ENCODE results near the gene PITX3. TPM values are rescaled to one million over a fixed set of nuclear protein-coding genes. Genes with fewer than 3 reads are reported as not detected.

Gene PITX3
- total and polyA plus RNA-seq, 2 experiments from 2014 or later: 0.34 TPM; not detected in 1

DNA sequence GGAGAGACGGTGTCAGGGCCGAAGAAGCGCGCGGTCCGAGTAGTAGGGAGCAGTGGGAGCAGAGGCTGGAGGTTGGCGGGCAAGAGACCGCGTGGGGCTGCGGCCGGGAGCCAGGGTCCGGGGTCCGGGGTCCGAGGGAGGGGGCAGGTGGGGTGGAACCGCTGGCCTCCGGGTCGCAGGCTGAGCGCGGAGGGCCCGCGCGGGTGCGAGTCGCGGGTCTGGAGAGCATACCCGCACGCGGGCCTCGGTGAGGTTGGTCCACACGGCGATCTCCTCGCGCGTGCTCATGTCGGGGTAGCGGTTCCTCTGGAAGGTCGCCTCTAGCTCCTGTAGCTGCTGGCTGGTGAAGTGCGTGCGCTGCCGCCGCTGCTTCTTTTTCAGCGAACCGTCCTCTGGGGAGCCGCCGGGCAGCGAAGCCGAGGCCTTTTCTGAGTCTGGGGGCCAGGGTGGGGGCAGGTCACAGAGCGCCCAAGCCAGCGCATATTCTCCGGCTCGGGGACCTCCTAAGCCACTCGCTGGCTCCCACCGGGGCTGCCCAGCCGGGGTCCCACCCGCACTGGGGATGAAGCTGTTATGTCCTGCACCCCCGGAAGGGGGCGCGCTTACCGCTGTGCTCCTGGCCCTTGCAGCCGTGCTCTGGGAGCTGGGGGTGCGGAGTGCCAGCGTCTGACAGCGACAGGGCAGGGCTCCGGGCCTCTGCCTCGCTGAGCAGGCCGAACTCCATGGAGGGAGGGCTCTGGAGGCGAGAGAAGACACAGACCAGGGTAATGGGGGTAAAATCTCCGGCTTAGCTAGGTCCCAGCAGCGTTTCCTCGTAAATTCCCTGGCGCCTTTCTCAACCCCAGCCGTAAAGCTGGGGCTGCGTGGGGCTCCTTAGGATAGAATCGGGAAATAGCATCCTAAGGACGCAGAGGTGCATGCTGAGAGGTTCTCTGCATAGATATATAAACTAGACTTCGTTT lies 9.7 kb downstream of the PITX3 start:
- Histone ChIP-seq H3K9me2 (ENCODE audit: insufficient read depth) (no peaks in the 10 kb centered on the region), H2AFZ (peak overlapping the region; percentile 95), H3K4me1 (ENCODE audit: insufficient read depth) (peaks cover 4% of the 10 kb centered on the region; the same call in 1 of the 2 replicates), H3K36me3 (ENCODE audit: insufficient read depth) (no peaks in the 10 kb centered on the region), H3K4me2 (peak overlapping the region; percentile 90), H3K27ac (ENCODE audit: low read depth) (no peak overlapping the region), H3K4me3 (peak overlapping the region; percentile 72), H4K20me1 (replicated peaks; ENCODE audit: insufficient read depth) (0 out of 2 replicates have a peak, but pooled peaks cover 7% of the 10 kb centered on the region), H3K27me3 (ENCODE audit: insufficient read depth) (peaks cover 98% of the 10 kb centered on the region), H3K79me2 (replicated peaks; ENCODE audit: insufficient read depth) (no peaks in the 10 kb centered on the region), H3F3A (replicated peaks; ENCODE audit: low read depth) (peaks cover 1% of the 10 kb centered on the region)
- DNase-seq (ENCODE audit: low spot score) (peak; percentile 85), ATAC-seq (peak; percentile 67)
- H3K9me3 Mint-ChIP-seq: peaks cover 2% of the 10 kb centered on the region; the same call in 1 of the 3 replicates
- H3K4me3 Mint-ChIP-seq: peak overlapping the region; percentile 70
- no peaks in the 10 kb centered on the region for H3K36me3 Mint-ChIP-seq (ENCODE audit: low read depth)
- no peak overlapping the region for H3K27ac Mint-ChIP-seq
- H3K4me1 Mint-ChIP-seq: peaks cover 8% of the 10 kb centered on the region; the same call in 2 of the 3 replicates
- TF ChIP-seq ZNF331 (CRISPR knock-in tag; IDR thresholded peaks at IDR 0.05; ENCODE audit: low read depth) (no peak), EZH2 (IDR thresholded peaks at IDR 0.05; ENCODE audit: low read depth, unreplicated experiment) (peak; percentile 30), CTCF (conservative IDR thresholded peaks at IDR 0.05; ENCODE audit: low read depth in 2 of 2) (peak; percentile 80 to 95), ZNF462 (CRISPR knock-in tag; IDR thresholded peaks at IDR 0.05) (no peak), STAT1 (IDR thresholded peaks at IDR 0.05; ENCODE audit: unreplicated experiment) (no peak), JUNB (IDR thresholded peaks at IDR 0.05; ENCODE audit: unreplicated experiment) (no peak)
- TF ChIP-seq, protein P1, sequence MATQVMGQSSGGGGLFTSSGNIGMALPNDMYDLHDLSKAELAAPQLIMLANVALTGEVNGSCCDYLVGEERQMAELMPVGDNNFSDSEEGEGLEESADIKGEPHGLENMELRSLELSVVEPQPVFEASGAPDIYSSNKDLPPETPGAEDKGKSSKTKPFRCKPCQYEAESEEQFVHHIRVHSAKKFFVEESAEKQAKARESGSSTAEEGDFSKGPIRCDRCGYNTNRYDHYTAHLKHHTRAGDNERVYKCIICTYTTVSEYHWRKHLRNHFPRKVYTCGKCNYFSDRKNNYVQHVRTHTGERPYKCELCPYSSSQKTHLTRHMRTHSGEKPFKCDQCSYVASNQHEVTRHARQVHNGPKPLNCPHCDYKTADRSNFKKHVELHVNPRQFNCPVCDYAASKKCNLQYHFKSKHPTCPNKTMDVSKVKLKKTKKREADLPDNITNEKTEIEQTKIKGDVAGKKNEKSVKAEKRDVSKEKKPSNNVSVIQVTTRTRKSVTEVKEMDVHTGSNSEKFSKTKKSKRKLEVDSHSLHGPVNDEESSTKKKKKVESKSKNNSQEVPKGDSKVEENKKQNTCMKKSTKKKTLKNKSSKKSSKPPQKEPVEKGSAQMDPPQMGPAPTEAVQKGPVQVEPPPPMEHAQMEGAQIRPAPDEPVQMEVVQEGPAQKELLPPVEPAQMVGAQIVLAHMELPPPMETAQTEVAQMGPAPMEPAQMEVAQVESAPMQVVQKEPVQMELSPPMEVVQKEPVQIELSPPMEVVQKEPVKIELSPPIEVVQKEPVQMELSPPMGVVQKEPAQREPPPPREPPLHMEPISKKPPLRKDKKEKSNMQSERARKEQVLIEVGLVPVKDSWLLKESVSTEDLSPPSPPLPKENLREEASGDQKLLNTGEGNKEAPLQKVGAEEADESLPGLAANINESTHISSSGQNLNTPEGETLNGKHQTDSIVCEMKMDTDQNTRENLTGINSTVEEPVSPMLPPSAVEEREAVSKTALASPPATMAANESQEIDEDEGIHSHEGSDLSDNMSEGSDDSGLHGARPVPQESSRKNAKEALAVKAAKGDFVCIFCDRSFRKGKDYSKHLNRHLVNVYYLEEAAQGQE (IDR thresholded peaks at IDR 0.05; ENCODE audit: unreplicated experiment): no peak
- H3K27me3 Mint-ChIP-seq (ENCODE audit: insufficient read depth, low read depth, poor library complexity): peaks cover 91% of the 10 kb centered on the region
